ENCODE results near the gene USP3.

DNA sequence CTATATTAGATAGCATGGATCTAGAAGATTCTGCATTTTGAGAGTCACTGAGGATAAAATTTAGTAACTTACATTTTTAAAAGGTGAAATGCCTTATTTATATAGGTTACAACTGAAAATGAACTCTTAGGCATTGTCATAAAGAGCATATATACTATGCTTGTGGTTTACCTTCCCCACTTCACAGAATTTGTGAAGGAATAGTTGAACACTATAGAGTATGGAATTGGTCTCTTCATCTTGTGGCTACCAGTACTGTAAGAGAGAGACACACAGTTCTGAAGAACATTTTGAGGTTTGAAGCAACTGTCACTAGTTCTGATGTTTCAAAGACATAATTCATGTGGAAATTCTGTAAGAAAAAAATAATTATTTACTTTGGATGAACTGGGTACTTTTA lies 51.1 kb downstream of the USP3 start:
- TF ChIP-seq GATA3 (IDR thresholded peaks at IDR 0.05; ENCODE audit: low read depth, low read length) (no peak), GATA2 (IDR thresholded peaks at IDR 0.05; ENCODE audit: low read depth, low read length) (no peak)

Measured in SH-SY5Y (cell line).